ENCODE results near the gene SIRT7. TPM values are rescaled to one million over a fixed set of nuclear protein-coding genes. Genes with fewer than 3 reads are reported as not detected.

The SIRT7 gene
- total RNA-seq, 1 donor from 2014 or later = 32.8 TPM

DNA sequence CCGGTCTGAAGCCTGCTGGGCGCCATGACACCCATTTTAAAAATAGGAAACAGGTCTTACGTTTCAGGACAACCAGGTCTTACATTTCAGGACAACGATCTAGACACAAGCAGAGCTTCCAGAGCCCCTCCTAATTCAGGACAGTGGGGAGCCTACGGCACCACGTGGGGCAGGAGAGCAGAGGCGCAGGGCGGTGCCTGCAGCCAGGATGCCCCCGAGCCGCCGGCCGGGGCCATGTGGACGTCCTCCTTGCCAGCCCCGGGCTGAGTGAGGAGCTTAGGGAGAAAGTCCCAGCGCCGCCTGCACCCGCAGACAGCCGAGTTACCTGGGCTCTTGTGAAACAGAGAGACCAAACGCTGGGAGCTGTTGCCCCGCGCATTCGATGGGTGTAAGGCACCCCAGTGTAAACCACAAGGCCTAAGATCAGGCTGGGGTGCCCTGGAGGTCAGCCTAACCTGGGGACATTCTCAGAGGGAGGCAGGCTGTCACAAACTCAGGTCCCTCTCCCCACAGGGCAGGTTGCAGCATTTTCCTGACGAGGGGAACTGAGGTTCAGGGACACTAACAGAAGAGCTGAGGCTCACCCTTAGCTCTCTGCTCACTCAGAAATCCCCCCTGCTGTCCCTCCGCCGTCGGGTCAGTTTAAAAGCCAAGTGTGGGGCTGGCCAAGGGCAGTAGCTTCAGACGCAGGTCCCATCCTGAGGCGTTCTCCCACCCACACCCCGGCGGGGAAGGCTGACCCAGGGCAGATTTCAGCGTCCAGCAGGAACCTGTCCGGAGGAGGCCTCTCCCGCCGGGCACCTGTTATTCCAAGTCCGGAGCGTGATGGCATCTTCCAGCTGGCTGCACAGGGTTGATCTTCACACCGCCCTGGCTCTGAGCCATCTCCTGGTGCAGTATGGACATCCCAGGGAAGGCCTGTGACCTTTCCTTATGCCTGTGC, 44.8 kb upstream of the SIRT7 start:
- ATAC-seq (no peak), DNase-seq (no peak)
- intact Hi-C loops (cut with DNase I) = no loop called here
- Histone ChIP-seq H3K27ac (no peak overlapping the region), H3K36me3 (no peaks in the 10 kb centered on the region), H3K4me1 (peaks cover 32% of the 10 kb centered on the region), H3K27me3 (ENCODE audit: low read depth) (peaks cover 46% of the 10 kb centered on the region), H3K4me3 (no peak overlapping the region), H3K9me3 (no peaks in the 10 kb centered on the region)
- TF ChIP-seq, protein P1, sequence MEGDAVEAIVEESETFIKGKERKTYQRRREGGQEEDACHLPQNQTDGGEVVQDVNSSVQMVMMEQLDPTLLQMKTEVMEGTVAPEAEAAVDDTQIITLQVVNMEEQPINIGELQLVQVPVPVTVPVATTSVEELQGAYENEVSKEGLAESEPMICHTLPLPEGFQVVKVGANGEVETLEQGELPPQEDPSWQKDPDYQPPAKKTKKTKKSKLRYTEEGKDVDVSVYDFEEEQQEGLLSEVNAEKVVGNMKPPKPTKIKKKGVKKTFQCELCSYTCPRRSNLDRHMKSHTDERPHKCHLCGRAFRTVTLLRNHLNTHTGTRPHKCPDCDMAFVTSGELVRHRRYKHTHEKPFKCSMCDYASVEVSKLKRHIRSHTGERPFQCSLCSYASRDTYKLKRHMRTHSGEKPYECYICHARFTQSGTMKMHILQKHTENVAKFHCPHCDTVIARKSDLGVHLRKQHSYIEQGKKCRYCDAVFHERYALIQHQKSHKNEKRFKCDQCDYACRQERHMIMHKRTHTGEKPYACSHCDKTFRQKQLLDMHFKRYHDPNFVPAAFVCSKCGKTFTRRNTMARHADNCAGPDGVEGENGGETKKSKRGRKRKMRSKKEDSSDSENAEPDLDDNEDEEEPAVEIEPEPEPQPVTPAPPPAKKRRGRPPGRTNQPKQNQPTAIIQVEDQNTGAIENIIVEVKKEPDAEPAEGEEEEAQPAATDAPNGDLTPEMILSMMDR (IDR thresholded peaks at IDR 0.05) = no peak

GRCh38 chr17:81961521-81962498, 43.8 kb upstream of the SIRT7 start:
- peaks cover 22% of the 10 kb centered on the region for H3K4me1 ChIP-seq
- intact Hi-C loops (cut with DNase I) = no loop called here
- no peak for ATAC-seq
- TF ChIP-seq, protein P1 (IDR thresholded peaks at IDR 0.05) = no peak
- H3K36me3 ChIP-seq = no peaks in the 10 kb centered on the region
- H3K4me3 ChIP-seq = no peak overlapping the region
- no peaks in the 10 kb centered on the region for H3K9me3 ChIP-seq
- peaks cover 48% of the 10 kb centered on the region for H3K27me3 ChIP-seq (ENCODE audit: low read depth)
- DNase-seq = no peak
- no peak overlapping the region for H3K27ac ChIP-seq

DNA sequence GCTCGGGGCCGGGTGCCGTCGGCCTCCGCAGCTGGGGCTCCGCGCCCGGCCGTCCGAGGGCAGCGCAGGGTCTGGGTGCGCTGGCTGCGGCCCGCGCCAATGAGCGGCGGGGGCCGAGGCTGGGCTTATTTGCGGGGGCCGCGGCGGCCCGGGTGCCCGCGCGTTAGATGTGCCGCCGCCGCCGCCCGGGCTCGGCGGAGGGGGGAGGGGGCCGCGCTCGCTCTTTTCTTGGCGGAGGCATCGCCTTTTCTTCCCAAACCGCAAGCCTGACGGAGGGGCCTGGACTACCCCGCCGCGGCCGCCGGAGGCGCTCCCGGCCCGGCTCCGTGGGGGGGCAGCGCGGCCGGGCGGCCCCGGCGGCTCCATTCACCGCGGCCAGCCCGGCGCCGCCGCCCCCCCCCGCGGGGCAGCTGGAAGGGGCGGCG, 43.1 kb upstream of the SIRT7 start, which contains the start of gene NOTUM:
NOTUM (minus strand) TSS at position 101 of the 425 bp plus-strand sequence. CDS start 278 bp downstream, outside the sequence.
- TF ChIP-seq, protein P1 (IDR thresholded peaks at IDR 0.05) = no peak
- ATAC-seq (no peak), DNase-seq (no peak)
- H3K27me3 ChIP-seq (ENCODE audit: low read depth) = peaks cover 51% of the 10 kb centered on the region
- H3K9me3 ChIP-seq = no peaks in the 10 kb centered on the region
- H3K4me1 ChIP-seq = peaks cover 15% of the 10 kb centered on the region
- intact Hi-C loops (cut with DNase I) = no loop called here
- peak within 1 kb of the TSS; percentile 58 for H3K4me3 ChIP-seq
- H3K36me3 ChIP-seq = no peaks in the 10 kb centered on the region
- H3K27ac ChIP-seq = no peak within 1 kb of the TSS

- no peak for DNase-seq
- Histone ChIP-seq H3K36me3 (no peaks in the 10 kb centered on the region), H3K27me3 (ENCODE audit: low read depth) (peaks cover 53% of the 10 kb centered on the region), H3K4me1 (peaks cover 14% of the 10 kb centered on the region), H3K27ac (no peak overlapping the region), H3K4me3 (peak overlapping the region; percentile 58), H3K9me3 (no peaks in the 10 kb centered on the region)
- peak; percentile 9 to 45 for ATAC-seq
- intact Hi-C loops (cut with DNase I) = no loop called here
- TF ChIP-seq, protein P1 (IDR thresholded peaks at IDR 0.05) = no peak
These were observed 42.4 kb upstream of the SIRT7 start for GRCh38 chr17:81960130-81960958.
